ENCODE measurements around the gene GON7. TPM values are rescaled to one million over a fixed set of nuclear protein-coding genes. Genes with fewer than 3 reads are reported as not detected.
"Not testable (repeated sequence)": the region's sequence is repeated elsewhere in the genome, so short reads cannot be mapped to it uniquely, and the experiment has no call there.

Gene GON7
- total and polyA plus RNA-seq, 11 donors, result 10.3 to 27.4 (median 17.2) TPM

- H3K4me3 ChIP-seq, result no peak overlapping the region
- H3K4me1 ChIP-seq, result no peaks in the 10 kb centered on the region
- no peak overlapping the region for H3K27ac ChIP-seq
- TF ChIP-seq CTCF (IDR thresholded peaks at IDR 0.05), result no peak
- no peak for TF ChIP-seq POLR2A (IDR thresholded peaks at IDR 0.05)
- no peaks in the 10 kb centered on the region for H3K36me3 ChIP-seq
- peaks cover 0 to 11% (median 0%) of the 10 kb centered on the region in 9 donors for H3K27me3 ChIP-seq
- no peaks in the 10 kb centered on the region for H3K9me3 ChIP-seq
- no peak for ATAC-seq
- intact Hi-C loops (cut with DNase I), result no loop called here
- WGBS, 4 donors, result 87 to 94% (median 90%) methylated on average over 4 of the region's 4 CpGs
- no peak for DNase-seq
Measured at GRCh38 chr14:93171376-93171775, 35.5 kb downstream of the GON7 start.

- H3K9me3 ChIP-seq; intact Hi-C loops (cut with DNase I); H3K4me3 ChIP-seq; ATAC-seq; DNase-seq; H3K27ac ChIP-seq; H3K36me3 ChIP-seq; H3K4me1 ChIP-seq: not testable (repeated sequence)
- 96 to 97% (median 96%) methylated on average over 16 to 20 of the region's 20 CpGs for WGBS, 4 donors
- peaks cover 0 to 11% (median 0%) of the 10 kb centered on the region in 9 donors for H3K27me3 ChIP-seq
Measured at GRCh38 chr14:93170141-93170540, 36.7 kb downstream of the GON7 start.

- H3K4me3 ChIP-seq; H3K36me3 ChIP-seq; ATAC-seq; intact Hi-C loops (cut with DNase I); H3K27ac ChIP-seq; H3K9me3 ChIP-seq; H3K4me1 ChIP-seq; DNase-seq: not testable (repeated sequence)
- WGBS, 4 donors, result 70 to 77% (median 73%) methylated on average over 6 of the region's 6 CpGs
- peaks cover 0 to 11% (median 0%) of the 10 kb centered on the region in 9 donors for H3K27me3 ChIP-seq
Measured at GRCh38 chr14:93169619-93170018, 37.2 kb downstream of the GON7 start.

- H3K4me1 ChIP-seq; H3K9me3 ChIP-seq; H3K36me3 ChIP-seq; DNase-seq; H3K27me3 ChIP-seq; H3K27ac ChIP-seq; H3K4me3 ChIP-seq; ATAC-seq; intact Hi-C loops (cut with DNase I): not testable (repeated sequence)
- WGBS, 4 donors, result 82 to 86% (median 83%) methylated on average over 9 of the region's 9 CpGs
Measured at GRCh38 chr14:93168610-93169009, 38.3 kb downstream of the GON7 start.

GRCh38 chr14:93165271-93166265 lies 41.3 kb downstream of the GON7 start:
- DNase-seq; H3K9me3 ChIP-seq; ATAC-seq; H3K27me3 ChIP-seq; H3K4me3 ChIP-seq; H3K27ac ChIP-seq; intact Hi-C loops (cut with DNase I); H3K36me3 ChIP-seq; H3K4me1 ChIP-seq: not testable (repeated sequence)
- 84 to 92% (median 90%) methylated on average over 26 of the region's 26 CpGs for WGBS, 4 donors

- Histone ChIP-seq H3K9me3 (no peaks in the 10 kb centered on the region), H3K36me3 (no peaks in the 10 kb centered on the region), H3K4me1 (no peaks in the 10 kb centered on the region), H3K27me3 (no peaks in the 10 kb centered on the region), H3K4me3 (no peak overlapping the region), H3K27ac (no peak overlapping the region)
- DNase-seq (no peak), ATAC-seq (no peak)
- intact Hi-C loops (cut with DNase I), result no loop called here
- TF ChIP-seq POLR2A (IDR thresholded peaks at IDR 0.05), result no peak
- 65 to 86% (median 72%) methylated on average over 5 of the region's 5 CpGs for WGBS, 4 donors
Measured at GRCh38 chr14:93163564-93163963, 43.3 kb downstream of the GON7 start.
